Central memory CD8-positive, alpha-beta T cell (primary cell): ENCODE data around the gene CASKIN1.

Experiments used
- ATAC-seq: fragments of 150-1000 bp; cut with Tn5 transposase; replicated peaks from 2 replicates; pipeline ENCODE4 v1.10.0; 2022; ENCODE audit warnings: mild to moderate bottlenecking, moderate FRiP score, moderate number of reproducible peaks; ENCODE audit not compliant: poor library complexity, severe bottlenecking; ENCODE audit errors: extremely low read depth
- DNase-seq, 2 donors: peaks; one replicate each; pipeline ENCODE4 v3.0.0; 2021; ENCODE audit warnings: low spot score in 2 of 2
- H3K27ac Mint-ChIP-seq: one replicate; pipeline ENCODE4 v1.8.0; 2022; ENCODE audit warnings: low read depth, mild to moderate bottlenecking, moderate library complexity, mixed read lengths
- H3K27me3 Mint-ChIP-seq: one replicate; pipeline ENCODE4 v1.8.0; 2022; ENCODE audit warnings: mixed read lengths
- H3K36me3 Mint-ChIP-seq: one replicate; pipeline ENCODE4 v1.8.0; 2022; ENCODE audit warnings: mild to moderate bottlenecking, moderate library complexity, mixed read lengths; ENCODE audit not compliant: insufficient read depth
- H3K4me1 Mint-ChIP-seq: one replicate; pipeline ENCODE4 v1.8.0; 2022; ENCODE audit warnings: mixed read lengths
- H3K4me3 Mint-ChIP-seq: one replicate; pipeline ENCODE4 v1.8.0; 2022; ENCODE audit warnings: mild to moderate bottlenecking, moderate library complexity, mixed read lengths
- H3K9me3 Mint-ChIP-seq: one replicate; pipeline ENCODE4 v1.8.0; 2022; ENCODE audit warnings: mixed read lengths

Gene CASKIN1

DNA sequence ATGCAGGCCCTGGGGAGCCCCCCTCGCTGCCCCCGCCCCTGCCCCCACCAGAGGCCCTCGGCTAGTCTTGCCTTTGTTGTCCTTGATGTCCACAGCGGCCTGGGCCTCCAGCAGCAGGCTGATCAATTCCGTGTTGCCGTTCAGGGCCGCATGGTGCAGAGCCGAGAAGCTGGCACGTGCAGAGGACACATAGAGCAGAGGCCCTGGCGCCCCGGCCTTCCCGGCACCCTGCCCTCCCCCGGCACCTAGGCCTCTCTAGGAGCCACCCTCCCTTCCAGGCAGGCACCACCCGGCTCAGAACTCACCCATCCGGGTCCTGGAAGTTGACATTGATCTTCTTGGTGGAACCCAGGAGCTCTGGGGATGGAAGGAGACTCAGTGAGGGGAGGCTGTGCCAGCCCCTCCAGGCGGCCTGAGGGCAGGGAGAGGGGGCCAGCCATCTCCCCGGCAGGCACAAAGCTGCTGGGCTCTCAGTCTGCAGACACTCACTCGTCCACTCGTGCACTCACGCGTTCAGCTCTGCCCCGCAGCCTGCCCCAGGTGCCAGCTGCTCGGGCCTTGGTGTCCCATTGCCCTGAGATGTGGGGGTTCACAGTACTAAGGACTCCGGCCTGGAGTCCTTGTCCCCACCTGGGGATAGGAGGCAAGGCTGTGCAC, 6.3 kb downstream of the CASKIN1 start:
- Mint-ChIP-seq H3K27ac (no peak overlapping the region), H3K4me3 (no peak overlapping the region), H3K9me3 (no peaks in the 10 kb centered on the region), H3K36me3 (peaks cover 3% of the 10 kb centered on the region), H3K4me1 (no peaks in the 10 kb centered on the region), H3K27me3 (peaks cover 9% of the 10 kb centered on the region)
- DNase-seq (no peak), ATAC-seq (no peak)

DNA sequence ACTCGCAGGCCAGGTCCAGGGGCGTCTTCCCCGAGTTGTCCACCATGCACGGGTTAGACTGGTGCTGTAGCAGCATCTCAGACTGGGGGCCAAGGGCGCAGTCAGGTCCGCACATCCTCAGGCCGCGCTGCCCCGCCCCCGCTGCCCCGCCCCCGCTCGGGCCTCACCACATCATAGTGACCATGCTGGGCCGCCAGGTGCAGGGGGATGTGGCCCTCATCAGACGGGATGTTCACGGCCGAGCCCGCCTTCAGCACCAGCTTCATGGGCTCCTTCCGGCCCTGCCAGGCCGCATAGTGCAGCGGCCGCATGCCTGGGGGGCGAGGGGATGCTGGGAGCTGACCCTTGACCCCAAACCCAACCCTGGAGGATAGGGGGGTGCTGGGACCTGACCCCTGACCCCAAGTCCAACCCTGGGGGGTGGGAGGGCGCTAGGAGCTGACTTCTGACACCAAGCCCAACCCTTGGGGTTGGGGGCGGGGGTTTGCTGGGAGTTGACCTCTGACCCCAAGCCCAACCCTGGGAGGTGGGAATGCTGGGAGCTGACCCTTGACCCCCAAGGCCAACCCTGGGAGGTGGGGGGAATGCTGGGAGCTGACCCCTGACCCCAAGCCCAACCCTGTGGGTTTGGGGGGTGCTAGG, 7.0 kb downstream of the CASKIN1 start:
- DNase-seq (no peak), ATAC-seq (no peak)
- Mint-ChIP-seq H3K27me3 (peaks cover 1% of the 10 kb centered on the region), H3K4me3 (no peak overlapping the region), H3K9me3 (no peaks in the 10 kb centered on the region), H3K36me3 (peaks cover 2% of the 10 kb centered on the region), H3K27ac (no peak overlapping the region), H3K4me1 (no peaks in the 10 kb centered on the region)

DNA sequence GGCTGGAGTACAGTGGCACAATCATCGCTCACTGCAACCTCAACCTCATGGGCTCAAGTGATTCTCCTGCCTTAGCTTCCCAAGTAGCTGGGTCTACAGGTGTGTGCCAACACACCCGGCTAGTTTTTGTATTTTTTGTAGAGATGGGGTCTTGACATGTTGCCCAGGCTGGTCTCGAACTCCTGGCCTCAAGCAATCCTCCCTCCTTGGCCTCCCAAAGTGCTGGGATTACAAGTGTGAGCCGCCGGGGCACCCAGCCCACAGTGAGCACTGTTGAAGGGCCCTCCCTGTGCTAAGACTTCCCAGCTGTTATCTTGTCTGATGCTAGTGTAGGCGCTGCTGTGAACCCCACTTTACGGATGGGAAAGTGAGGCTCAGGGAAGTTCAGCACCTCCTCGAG, 8.0 kb downstream of the CASKIN1 start:
- no peak overlapping the region for H3K4me3 Mint-ChIP-seq
- DNase-seq: no peak
- no peaks in the 10 kb centered on the region for H3K9me3 Mint-ChIP-seq
- no peak overlapping the region for H3K27ac Mint-ChIP-seq
- H3K36me3 Mint-ChIP-seq: peaks cover 2% of the 10 kb centered on the region
- no peaks in the 10 kb centered on the region for H3K4me1 Mint-ChIP-seq
- no peaks in the 10 kb centered on the region for H3K27me3 Mint-ChIP-seq
- ATAC-seq: no peak

DNA sequence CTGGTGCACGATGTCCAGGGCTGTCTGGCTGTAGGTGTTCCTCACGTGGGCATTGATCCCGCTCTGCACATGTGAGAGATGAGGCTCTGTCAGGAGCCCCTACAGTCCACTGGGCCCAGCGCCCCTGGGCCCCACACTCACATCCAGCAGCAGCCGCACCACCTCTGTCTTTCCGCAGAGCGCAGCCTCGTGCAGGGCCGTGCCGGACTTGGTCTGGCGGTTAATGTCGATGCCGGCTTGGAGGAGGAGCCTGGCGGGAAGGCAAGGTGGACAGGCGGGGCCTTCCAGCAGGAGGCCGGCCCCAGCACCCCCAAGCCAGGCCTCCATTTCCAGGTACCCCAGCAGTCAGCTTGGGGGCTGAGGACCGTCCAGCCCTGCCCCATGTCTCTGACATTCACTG, 9.2 kb downstream of the CASKIN1 start:
- ATAC-seq (no peak), DNase-seq (no peak)
- Mint-ChIP-seq H3K9me3 (no peaks in the 10 kb centered on the region), H3K4me1 (peaks cover 3% of the 10 kb centered on the region), H3K36me3 (peaks cover 2% of the 10 kb centered on the region), H3K27ac (no peak overlapping the region), H3K4me3 (no peak overlapping the region), H3K27me3 (no peaks in the 10 kb centered on the region)

DNA sequence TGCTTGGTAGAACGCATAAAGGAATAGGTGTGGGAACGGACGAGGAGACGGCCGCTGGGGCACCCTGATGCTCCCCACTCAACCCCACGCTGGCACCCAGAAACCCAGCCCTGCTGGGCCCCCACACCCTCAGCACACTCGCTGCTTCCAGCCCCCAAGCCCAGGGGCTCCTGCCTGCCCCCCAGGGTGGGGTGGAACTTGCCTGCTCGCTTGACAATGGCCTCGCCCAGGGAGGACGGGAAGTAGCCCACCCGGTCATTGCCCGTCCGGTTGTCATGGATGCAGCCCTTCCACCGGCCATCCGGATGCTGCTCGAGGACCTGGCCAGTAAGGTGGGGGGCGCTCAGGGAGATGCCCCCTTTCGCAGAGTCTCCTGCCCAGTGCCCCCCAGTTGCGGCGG, 9.9 kb downstream of the CASKIN1 start:
- Mint-ChIP-seq H3K9me3 (no peaks in the 10 kb centered on the region), H3K4me3 (no peak overlapping the region), H3K27ac (no peak overlapping the region), H3K27me3 (no peaks in the 10 kb centered on the region), H3K36me3 (peaks cover 2% of the 10 kb centered on the region), H3K4me1 (peaks cover 9% of the 10 kb centered on the region)
- ATAC-seq (no peak), DNase-seq (no peak)

DNA sequence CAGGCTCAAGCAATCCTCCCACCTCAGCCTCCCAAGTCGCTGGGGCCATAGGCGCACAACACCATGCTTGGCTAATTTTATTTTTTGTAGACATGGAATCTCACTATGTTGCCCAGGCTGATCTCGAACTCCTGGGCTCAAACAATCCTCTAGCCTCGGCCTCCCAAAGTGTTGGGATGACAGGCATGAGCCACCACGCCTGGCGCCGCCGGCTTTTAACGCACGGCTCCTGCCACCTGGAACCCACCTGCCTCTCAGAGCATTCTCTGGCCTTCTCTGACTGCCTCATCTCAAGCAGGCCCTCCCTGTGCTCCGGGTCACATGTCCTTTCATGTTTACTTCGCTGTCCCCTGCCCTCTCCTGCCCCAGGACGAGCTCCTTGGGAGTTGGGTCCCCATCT, 10.3 kb downstream of the CASKIN1 start:
- peaks cover 9% of the 10 kb centered on the region for H3K4me1 Mint-ChIP-seq
- H3K36me3 Mint-ChIP-seq: peaks cover 2% of the 10 kb centered on the region
- DNase-seq (no peak), ATAC-seq (no peak)
- H3K27me3 Mint-ChIP-seq: no peaks in the 10 kb centered on the region
- no peaks in the 10 kb centered on the region for H3K9me3 Mint-ChIP-seq
- no peak overlapping the region for H3K4me3 Mint-ChIP-seq
- H3K27ac Mint-ChIP-seq: no peak overlapping the region

DNA sequence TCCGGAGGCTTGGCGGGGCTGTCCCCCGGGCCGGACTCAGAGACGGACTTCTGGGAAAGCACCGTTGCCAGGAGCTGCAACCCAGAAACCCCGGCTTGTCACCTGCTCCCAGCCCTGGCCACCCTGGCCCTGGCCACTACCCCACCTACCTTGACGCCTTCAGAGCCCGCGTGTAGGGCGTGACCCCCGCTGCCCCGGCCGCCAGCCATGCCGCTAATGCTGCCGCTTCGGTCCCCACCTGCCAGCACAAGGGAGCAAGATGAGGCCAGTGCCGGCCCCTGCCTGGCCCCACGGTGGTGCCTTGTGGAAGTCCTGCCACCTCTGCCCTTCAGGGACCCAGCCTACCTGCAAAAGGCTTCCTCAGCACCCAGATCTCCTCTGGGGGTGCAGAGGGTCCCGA, 11.4 kb downstream of the CASKIN1 start:
- H3K36me3 Mint-ChIP-seq: peaks cover 2% of the 10 kb centered on the region
- DNase-seq (no peak), ATAC-seq (no peak)
- H3K27ac Mint-ChIP-seq: no peak overlapping the region
- H3K9me3 Mint-ChIP-seq: no peaks in the 10 kb centered on the region
- peaks cover 9% of the 10 kb centered on the region for H3K4me1 Mint-ChIP-seq
- H3K4me3 Mint-ChIP-seq: no peak overlapping the region
- no peaks in the 10 kb centered on the region for H3K27me3 Mint-ChIP-seq

DNA sequence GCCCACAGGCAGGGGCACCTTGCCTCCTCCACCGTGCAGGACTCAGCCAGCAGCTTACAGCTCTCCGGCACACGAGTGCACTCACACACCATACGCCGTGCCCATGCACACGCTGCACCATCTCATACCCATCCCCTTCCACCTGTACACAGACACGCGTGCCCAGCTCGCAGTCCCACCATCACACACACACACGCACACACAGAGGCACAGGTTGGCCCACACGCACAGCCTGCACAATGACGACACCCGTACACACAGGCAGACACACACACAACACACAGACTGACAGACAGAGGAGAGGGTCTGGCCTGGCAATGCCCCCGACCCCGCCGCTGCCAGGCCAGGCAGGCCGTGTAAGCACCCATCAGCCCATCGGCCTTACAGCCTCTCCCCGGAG, 12.1 kb downstream of the CASKIN1 start:
- Mint-ChIP-seq H3K9me3 (no peaks in the 10 kb centered on the region), H3K4me3 (no peak overlapping the region), H3K27ac (no peak overlapping the region), H3K4me1 (peaks cover 9% of the 10 kb centered on the region), H3K27me3 (no peaks in the 10 kb centered on the region), H3K36me3 (peaks cover 2% of the 10 kb centered on the region)
- no peak for ATAC-seq
- no peak for DNase-seq

DNA sequence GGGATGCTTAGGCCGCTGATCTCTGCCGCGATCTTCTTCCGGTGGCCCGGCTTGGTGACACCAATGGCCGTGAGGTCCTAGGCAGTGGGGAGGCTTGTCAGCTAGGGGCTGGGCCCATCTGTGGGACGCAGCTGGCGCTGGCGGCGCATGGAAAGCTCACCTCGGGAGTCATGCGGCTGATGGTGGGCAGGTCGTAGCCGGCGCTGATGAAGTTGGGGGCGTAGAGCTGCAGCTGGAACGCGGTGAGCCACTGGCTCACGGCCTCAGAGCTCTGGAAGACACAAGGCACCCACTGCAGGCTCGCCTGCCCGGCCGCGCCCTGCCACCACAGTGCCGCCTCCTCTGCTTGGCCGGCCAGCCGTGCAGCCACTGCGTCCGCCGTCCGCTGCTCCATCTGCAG, 12.7 kb downstream of the CASKIN1 start:
- peaks cover 5% of the 10 kb centered on the region for H3K36me3 Mint-ChIP-seq
- H3K27me3 Mint-ChIP-seq: no peaks in the 10 kb centered on the region
- peaks cover 9% of the 10 kb centered on the region for H3K4me1 Mint-ChIP-seq
- no peaks in the 10 kb centered on the region for H3K9me3 Mint-ChIP-seq
- no peak overlapping the region for H3K27ac Mint-ChIP-seq
- no peak overlapping the region for H3K4me3 Mint-ChIP-seq
- ATAC-seq (no peak), DNase-seq (no peak)

DNA sequence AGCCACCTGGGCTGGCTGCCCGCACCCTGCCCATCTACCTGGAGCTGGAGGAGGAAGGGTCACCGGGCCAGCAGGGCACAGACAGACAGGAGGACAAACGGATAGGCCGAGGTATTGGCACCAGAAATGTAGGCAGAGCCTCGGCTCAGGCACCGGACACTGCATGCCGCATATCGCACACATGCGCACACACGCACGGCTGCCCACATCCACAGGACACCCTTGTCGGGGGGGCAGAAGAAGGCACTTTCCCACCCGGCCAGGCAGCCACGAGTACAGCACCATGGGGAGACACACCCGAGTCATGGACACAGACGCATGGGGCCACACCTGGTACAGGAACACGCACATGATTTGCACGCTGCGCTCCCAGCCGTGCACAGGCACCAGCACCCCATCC, 14.5 kb downstream of the CASKIN1 start:
- H3K27ac Mint-ChIP-seq: no peak overlapping the region
- H3K36me3 Mint-ChIP-seq: peaks cover 6% of the 10 kb centered on the region
- peaks cover 9% of the 10 kb centered on the region for H3K4me1 Mint-ChIP-seq
- ATAC-seq (no peak), DNase-seq (no peak)
- no peaks in the 10 kb centered on the region for H3K27me3 Mint-ChIP-seq
- H3K9me3 Mint-ChIP-seq: no peaks in the 10 kb centered on the region
- H3K4me3 Mint-ChIP-seq: no peak overlapping the region

DNA sequence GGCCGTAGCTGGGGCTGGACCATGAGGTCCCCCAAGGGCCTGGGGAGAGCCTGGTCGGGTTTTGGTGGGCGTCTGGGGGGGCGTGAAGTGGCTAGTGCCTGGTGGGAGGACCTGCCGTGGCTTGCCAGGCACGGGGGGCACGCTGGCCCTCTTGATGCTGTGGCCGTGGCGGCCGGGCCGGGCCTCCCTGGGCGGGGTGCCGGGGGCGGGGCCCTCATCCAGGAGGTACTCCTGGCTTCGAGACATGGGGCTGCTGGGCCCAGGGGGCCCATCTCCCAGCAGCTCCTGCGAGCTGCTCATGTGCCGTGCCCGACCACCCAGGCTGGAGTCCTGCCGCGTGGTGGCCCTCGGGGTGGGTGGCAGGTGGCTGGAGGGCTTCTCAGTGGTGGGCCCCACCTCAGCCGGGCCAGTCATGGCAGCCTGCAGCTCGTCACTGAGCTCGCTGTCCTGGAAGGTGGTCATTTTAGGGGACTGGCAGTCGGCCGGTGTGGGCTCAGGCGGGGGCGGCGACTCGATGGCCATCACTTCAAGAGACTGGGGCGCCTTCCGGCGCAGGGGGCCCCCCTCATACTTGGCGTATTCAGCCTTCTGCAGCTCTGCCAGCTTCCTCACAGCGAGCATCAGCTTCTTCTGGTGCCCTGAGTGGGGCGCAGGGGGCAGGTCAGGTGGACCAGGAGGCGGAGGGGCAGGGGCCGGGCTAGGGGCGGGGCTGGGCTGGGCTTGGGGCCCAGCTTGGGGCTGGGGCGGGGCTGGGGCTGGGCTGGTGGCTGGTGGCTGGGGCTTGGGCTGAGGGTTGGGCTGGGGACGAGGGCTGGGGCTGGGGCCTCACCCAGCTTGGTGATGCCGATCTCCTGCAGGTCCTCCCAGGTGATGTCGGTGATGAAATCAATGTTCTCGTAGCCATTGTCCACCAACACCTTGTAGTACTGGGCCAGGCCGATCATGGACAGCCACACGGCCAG, 15.2 kb downstream of the CASKIN1 start:
- no peaks in the 10 kb centered on the region for H3K27me3 Mint-ChIP-seq
- no peaks in the 10 kb centered on the region for H3K9me3 Mint-ChIP-seq
- ATAC-seq (no peak), DNase-seq (no peak)
- no peak overlapping the region for H3K4me3 Mint-ChIP-seq
- no peak overlapping the region for H3K27ac Mint-ChIP-seq
- peaks cover 5% of the 10 kb centered on the region for H3K36me3 Mint-ChIP-seq
- peaks cover 9% of the 10 kb centered on the region for H3K4me1 Mint-ChIP-seq

DNA sequence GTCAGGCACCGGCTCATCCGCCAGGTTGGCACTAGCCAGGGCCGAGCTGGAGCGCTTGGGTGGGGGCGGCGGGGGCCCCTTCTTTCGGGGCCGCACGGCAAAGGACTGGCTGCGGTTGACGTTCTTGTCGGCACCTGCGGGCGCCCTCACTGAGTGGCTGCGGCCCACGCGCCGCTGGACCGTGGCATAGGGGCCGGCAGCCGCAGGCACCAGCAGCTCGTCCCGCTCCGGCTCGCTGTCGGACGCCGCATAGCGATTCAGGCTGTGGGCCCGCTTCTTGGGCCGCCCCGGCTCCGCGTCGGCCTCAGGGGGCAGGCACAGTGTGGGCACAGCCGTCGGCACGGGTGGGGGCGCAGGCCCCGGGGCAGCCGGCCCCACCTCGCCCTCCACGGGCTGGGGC, 15.9 kb downstream of the CASKIN1 start:
- ATAC-seq (no peak), DNase-seq (no peak)
- Mint-ChIP-seq H3K4me3 (no peak overlapping the region), H3K27me3 (no peaks in the 10 kb centered on the region), H3K9me3 (no peaks in the 10 kb centered on the region), H3K4me1 (peaks cover 9% of the 10 kb centered on the region), H3K36me3 (peaks cover 4% of the 10 kb centered on the region), H3K27ac (no peak overlapping the region)

DNA sequence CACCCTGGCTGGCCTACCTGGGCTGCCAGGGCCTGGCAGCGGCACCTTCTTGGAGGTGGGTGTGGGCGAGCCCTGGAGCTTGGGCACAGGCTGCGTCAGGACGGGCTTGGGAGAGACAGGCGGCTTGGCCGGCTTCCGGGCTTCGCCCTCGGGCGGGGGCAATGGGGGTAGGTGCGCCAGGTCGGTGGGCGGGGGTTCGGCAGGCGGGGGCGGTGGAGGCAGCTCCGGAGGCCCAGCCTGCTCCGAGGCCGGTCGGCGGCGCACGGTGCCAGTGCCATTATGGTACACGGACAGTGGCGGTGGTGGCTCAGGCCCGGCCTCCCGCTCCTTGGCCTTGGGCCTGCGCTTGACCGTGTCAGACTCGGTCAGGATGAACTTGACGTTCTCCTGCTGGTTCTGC, 16.8 kb downstream of the CASKIN1 start:
- peaks cover 4% of the 10 kb centered on the region for H3K36me3 Mint-ChIP-seq
- H3K9me3 Mint-ChIP-seq: no peaks in the 10 kb centered on the region
- no peaks in the 10 kb centered on the region for H3K27me3 Mint-ChIP-seq
- H3K4me1 Mint-ChIP-seq: peaks cover 9% of the 10 kb centered on the region
- ATAC-seq (no peak), DNase-seq (no peak)
- no peak overlapping the region for H3K4me3 Mint-ChIP-seq
- no peak overlapping the region for H3K27ac Mint-ChIP-seq
